A549 (cell line): ENCODE data around the gene DELE1. TPM values are rescaled to one million over a fixed set of nuclear protein-coding genes. Genes with fewer than 3 reads are reported as not detected.
"Not testable (repeated sequence)": the region's sequence is repeated elsewhere in the genome, so short reads cannot be mapped to it uniquely, and the experiment has no call there.

Source experiments
- ATAC-seq, 2 experiments: fragments of 200-7000 bp in 1 of 2; fragments of >200 bp in 1 of 2; cut with Nextera tagmentation in 1 of 2; cut with Tn5 transposase in 1 of 2; 3 replicates each; pipeline versions ENCODE4 v1.8.0 to v1.9.1; 2018 to 2020; ENCODE audit warnings: mild to moderate bottlenecking in 1 of 2, moderate library complexity in 1 of 2
- CTCF ChIA-PET: fragments of 300-600 bp; sonication (Branson Sonifier 250); formaldehyde crosslinking; extraction: SDS; loops from one replicate; lab custom pipeline; 2021; ENCODE audit warnings: antibody characterized with exemption, inconsistent platforms; lab: Yijun Ruan, JAX
- POLR2A ChIA-PET: fragments of 350-600 bp; formaldehyde crosslinking; extraction: SDS; loops from one replicate; lab custom pipeline; 2021; ENCODE audit warnings: antibody characterized with exemption, inconsistent platforms; lab: Yijun Ruan, JAX
- DNase-seq, 2 experiments: peaks; one replicate each; pipeline versions ENCODE4 v3.0.0 to v3.0.0-alpha.2; 2011 to 2016; ENCODE audit warnings: low read depth in 1 of 2, low spot score in 1 of 2
- FAIRE-seq: peaks from 2 replicates; lab custom pipeline; 2011; peaks lifted over from hg19 to GRCh38; lab: Jason Lieb, UNC
- H3K27ac ChIP-seq, 2 experiments: fragments of >200 bp; sonication (Bioruptor Twin); formaldehyde crosslinking; 3 replicates each; pipeline ENCODE4 v1.5.1; 2016 to 2017
- H3K4me1 ChIP-seq: fragments of >200 bp; sonication (Bioruptor Twin); formaldehyde crosslinking; 3 replicates; pipeline ENCODE4 v1.6.1; 2016
- H3K4me2 ChIP-seq: fragments of >200 bp; sonication (Bioruptor Twin); formaldehyde crosslinking; 3 replicates; pipeline ENCODE4 v1.6.1; 2016
- H3K4me3 ChIP-seq: fragments of >200 bp; sonication (Bioruptor Twin); formaldehyde crosslinking; 3 replicates; pipeline ENCODE4 v1.5.1; 2016
- H3K9me3 ChIP-seq: fragments of >200 bp; sonication (Bioruptor Twin); formaldehyde crosslinking; 3 replicates; pipeline ENCODE4 v1.6.1; 2016
- EHMT2 ChIP-seq: fragments of 200-600 bp; sonication (generic); IDR thresholded peaks from 2 replicates; pipeline ENCODE4 v1.6.1; 2016; ENCODE audit warnings: antibody characterized with exemption, low read depth, mild to moderate bottlenecking, moderate library complexity
- FOSL2 ChIP-seq, 2 experiments: fragments of 450-650 bp in 1 of 2; fragments of >200 bp in 1 of 2; sonication (Bioruptor Twin) in 1 of 2; formaldehyde crosslinking; IDR thresholded peaks; 2 replicates each; pipeline versions ENCODE4 v1.5.0 to v1.6.1; 2016 to 2020; ENCODE audit warnings: mild to moderate bottlenecking in 1 of 2, moderate library complexity in 1 of 2
- FOXS1 ChIP-seq: fragments of 250-450 bp; sonication (Bioruptor Pico); IDR thresholded peaks from 2 replicates; pipeline ENCODE4 v1.5.0; 2020; ENCODE audit warnings: mild to moderate bottlenecking, moderate library complexity
- HDAC2 ChIP-seq: fragments of 200-600 bp; sonication (generic); IDR thresholded peaks from 2 replicates; pipeline ENCODE4 v1.6.1; 2016
- HOXA7 ChIP-seq: fragments of 250-450 bp; sonication (Bioruptor Pico); IDR thresholded peaks from 2 replicates; pipeline ENCODE4 v1.5.0; 2020; ENCODE audit warnings: mild to moderate bottlenecking, moderate library complexity
- JUN ChIP-seq, 2 experiments: fragments of >200 bp; sonication (Bioruptor Twin); formaldehyde crosslinking; IDR thresholded peaks; 2 replicates in 1 of 2; 3 replicates in 1 of 2; pipeline ENCODE4 v1.6.1; 2016 to 2017
- KDM1A ChIP-seq: fragments of 200-600 bp; sonication (generic); IDR thresholded peaks from 2 replicates; pipeline ENCODE4 v1.6.1; 2016; ENCODE audit warnings: low read depth, mild to moderate bottlenecking
- MAFK ChIP-seq: fragments of 450-650 bp; IDR thresholded peaks from 2 replicates; pipeline ENCODE4 v1.6.1; 2014; ENCODE audit not compliant: partially characterized antibody
- MAX ChIP-seq: IDR thresholded peaks from 2 replicates; pipeline ENCODE4 v1.6.1; 2012
- MAZ ChIP-seq: fragments of 150-350 bp; IDR thresholded peaks from 2 replicates; pipeline ENCODE4 v1.6.1; 2014; ENCODE audit warnings: antibody characterized with exemption, low read depth, low read length, borderline replicate concordance
- MYC ChIP-seq: IDR thresholded peaks from 2 replicates; pipeline ENCODE4 v1.6.1; 2012; ENCODE audit warnings: mild to moderate bottlenecking, inconsistent platforms, low read length, improper control_type of control experiment, borderline replicate concordance
- NFE2L2 ChIP-seq: fragments of 150-350 bp; conservative IDR thresholded peaks from 2 replicates; pipeline ENCODE4 v1.6.1; 2014; ENCODE audit warnings: low read length
- PBX3 ChIP-seq: IDR thresholded peaks from 2 replicates; pipeline ENCODE4 v1.6.1; 2012
- PHF8 ChIP-seq: fragments of 200-600 bp; sonication (generic); IDR thresholded peaks from 2 replicates; pipeline ENCODE4 v1.6.1; 2016; ENCODE audit warnings: low read depth, mild to moderate bottlenecking, antibody characterized with exemption, moderate library complexity, borderline replicate concordance
- RFX5 ChIP-seq: fragments of 450-650 bp; IDR thresholded peaks from 2 replicates; pipeline ENCODE4 v1.7.1; 2014; ENCODE audit warnings: antibody characterized with exemption, mild to moderate bottlenecking, moderate library complexity
- SREBF2 ChIP-seq: fragments of 450-650 bp; IDR thresholded peaks from 2 replicates; pipeline ENCODE4 v1.6.1; 2014; ENCODE audit warnings: mild to moderate bottlenecking, moderate library complexity
- TFCP2L1 ChIP-seq: fragments of 250-450 bp; sonication (Bioruptor Pico); IDR thresholded peaks from 2 replicates; pipeline ENCODE4 v1.5.0; 2021; ENCODE audit warnings: mild to moderate bottlenecking
- USF2 ChIP-seq: fragments of 450-650 bp; IDR thresholded peaks from 2 replicates; pipeline ENCODE4 v1.6.1; 2014; ENCODE audit warnings: antibody characterized with exemption
- ZC3H11A ChIP-seq: fragments of 450-650 bp; IDR thresholded peaks from 2 replicates; pipeline ENCODE4 v1.6.1; 2014; ENCODE audit warnings: antibody characterized with exemption, mild to moderate bottlenecking
- WGBS: methylation state at CpG from one replicate; pipeline ENCODE4 v1.1.6; 2017; ENCODE audit errors: missing lambda C conversion rate; 5-methylcytosine and 5-hydroxymethylcytosine counted together
- polyA plus RNA-seq, 4 experiments: library from polyadenylated mRNA; depleted of rRNA in 3 of 4; stranded (reverse); fragments of >200 nt; fragmentation: RNase III in 1 of 4; extraction: RNeasy Plus Mini Kit Qiagen cat#74134 plus additional on column Dnase treatment in 1 of 4; gene quantifications; 2 replicates in 3 of 4; 3 replicates in 1 of 4; pipeline ENCODE4 v1.2.3, GENCODE V29; 2011 to 2017
- TF ChIP-seq, protein P1 (sequence below): fragments of 200-600 bp; sonication (generic); IDR thresholded peaks from 2 replicates; pipeline ENCODE4 v1.6.1; 2016; ENCODE audit warnings: antibody characterized with exemption, mild to moderate bottlenecking, moderate library complexity

The DELE1 gene
- polyA plus RNA-seq, 2 of the 4 experiments (the other 2 are of a cell fraction), result 41.2 to 60.1 TPM

DNA sequence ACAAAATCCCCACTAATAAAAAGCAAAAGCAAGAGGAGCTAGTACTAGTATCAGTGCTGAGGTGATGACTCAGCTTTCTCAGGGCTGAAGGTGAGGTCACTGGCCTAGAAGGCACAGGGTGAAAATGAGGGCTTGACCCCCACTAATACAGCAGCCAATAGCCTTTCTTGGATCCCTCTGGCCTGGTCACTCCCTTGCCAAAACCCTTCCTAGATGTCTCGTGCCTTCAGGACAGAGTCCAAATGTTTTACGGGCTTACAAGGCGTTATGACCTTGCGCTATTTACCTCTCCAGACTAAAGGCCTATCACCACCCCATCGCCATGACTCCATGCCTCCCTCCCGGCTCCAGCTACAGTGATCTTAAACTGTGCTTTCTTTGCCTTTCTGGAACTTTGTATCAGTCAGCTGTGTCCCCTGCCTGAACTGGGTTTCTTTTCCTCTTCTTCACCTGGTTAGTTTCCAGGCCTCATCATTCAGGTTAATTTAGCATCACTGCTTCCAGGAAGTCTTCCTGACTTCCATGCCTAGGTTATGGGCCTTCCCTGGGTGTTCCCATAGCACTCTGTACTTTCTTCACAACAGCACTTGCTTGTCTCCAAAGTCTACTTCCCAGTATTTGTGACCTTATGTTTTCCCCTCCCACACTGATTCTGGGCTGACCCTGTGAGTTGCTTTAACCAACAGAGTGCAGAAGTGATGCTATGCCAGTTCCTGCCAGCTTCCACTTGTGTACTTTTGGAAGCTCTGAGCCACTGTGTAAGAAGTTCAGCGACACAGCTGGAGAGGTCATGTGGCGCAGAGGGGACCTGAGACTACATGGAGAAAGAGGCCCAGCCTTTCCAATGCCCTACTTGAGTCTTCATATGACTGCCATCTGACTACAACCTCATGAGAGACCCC lies 4.2 kb upstream of the DELE1 start:
- Histone ChIP-seq H3K4me1 (peaks cover 9% of the 10 kb centered on the region), H3K9me3 (no peaks in the 10 kb centered on the region), H3K27ac (0 out of 6 replicates have a peak overlapping the region, but pooled peaks of 1 of the 2 experiments have one; percentile 13), H3K4me2 (no peak overlapping the region), H3K4me3 (no peak overlapping the region)
- peak; percentile 65 for TF ChIP-seq MAFK
- TF ChIP-seq HOXA7 (CRISPR knock-in tag), result no peak
- TF ChIP-seq EHMT2, result no peak
- TF ChIP-seq MAX, result no peak
- no peak for FAIRE-seq
- ATAC-seq, result no peak
- ChIA-PET POLR2A (no interaction called here), CTCF (interaction anchor here (0.9 to 2.2 kb wide), 9 partner anchors 10 to 255 kb away, joined by 3 to 12 read pairs (median 4); partner anchors contain the start of gene RNF14)
- WGBS, result 88% methylated on average over 8 of the region's 8 CpGs
- DNase-seq, result no peak

GRCh38 chr5:141920771-141921170 lies 2.9 kb upstream of the DELE1 start:
- Histone ChIP-seq H3K4me3 (no peak overlapping the region), H3K27ac (no peak overlapping the region), H3K4me1 (peaks cover 12% of the 10 kb centered on the region), H3K9me3 (no peaks in the 10 kb centered on the region), H3K4me2 (no peak overlapping the region)
- no peak for DNase-seq
- ChIA-PET CTCF (interaction anchor here (0.8 to 1.7 kb wide), 8 partner anchors 8 to 229 kb away, joined by 3 to 12 read pairs (median 4); no protein-coding TSS in a partner anchor), POLR2A (no interaction called here)
- 97% methylated on average over 2 of the region's 2 CpGs for WGBS
- TF ChIP-seq USF2, result no peak
- TF ChIP-seq HDAC2, result no peak
- no peak for TF ChIP-seq ZC3H11A
- no peak for FAIRE-seq
- no peak for ATAC-seq

GRCh38 chr5:141922827-141923447 lies 734 bp upstream of the DELE1 start:
- peak overlapping the region; percentile 89 for H3K4me3 ChIP-seq
- DNase-seq, FAIRE-seq, H3K9me3 ChIP-seq: not testable (repeated sequence)
- 49% methylated on average over 28 of the region's 28 CpGs for WGBS
- peaks cover 12% of the 10 kb centered on the region for H3K4me1 ChIP-seq
- peak overlapping the region; percentile 97 for H3K4me2 ChIP-seq
- ATAC-seq, result peak in 1 of 2 experiments; percentile 17; a peak in 4 of 6 replicates
- H3K27ac ChIP-seq, result peak overlapping the region; percentile 92 to 99
- POLR2A ChIA-PET, result interaction anchor here (0.5 to 2.0 kb wide), 18 partner anchors 9 to 331 kb away, joined by 3 to 28 read pairs (median 4); partner anchors contain the start of genes HDAC3, PCDH1, PCDH12 and RELL2
- CTCF ChIA-PET, result interaction anchor here (0.6 to 3.1 kb wide), 9 partner anchors 10 to 231 kb away, joined by 3 to 13 read pairs (median 4); partner anchors contain the start of genes PCDH1 and RNF14

DNA sequence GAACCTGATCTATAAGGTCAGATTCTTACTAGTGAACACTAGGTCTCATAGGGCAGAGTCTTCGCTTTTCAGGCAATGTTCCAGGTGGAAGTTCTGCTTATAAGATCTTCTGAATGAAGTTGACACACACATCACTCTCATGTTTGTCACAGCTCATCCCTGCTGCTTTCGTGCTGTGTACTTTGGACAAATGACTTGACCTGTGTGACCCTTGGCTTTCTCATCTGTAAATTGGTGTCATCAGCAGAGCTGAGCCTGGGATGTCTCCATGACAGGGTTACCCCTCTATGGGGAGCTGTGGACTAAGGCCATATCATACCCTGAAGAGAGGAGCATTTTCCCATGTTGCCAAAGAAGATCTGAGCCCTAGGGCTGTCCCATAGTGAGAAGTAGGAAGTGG lies 2.8 kb downstream of the DELE1 start:
- ATAC-seq (no peak), FAIRE-seq (no peak), DNase-seq (no peak)
- ChIA-PET CTCF (interaction anchor here (1.2 to 1.6 kb wide), 2 partner anchors 10 to 34 kb away, joined by 3 to 6 read pairs; no protein-coding TSS in a partner anchor), POLR2A (no interaction called here)
- no peak overlapping the region for H3K27ac ChIP-seq
- 89% methylated on average over 2 of the region's 2 CpGs for WGBS
- peaks cover 12% of the 10 kb centered on the region for H3K4me1 ChIP-seq
- H3K9me3 ChIP-seq, result no peaks in the 10 kb centered on the region
- H3K4me2 ChIP-seq, result no peak overlapping the region
- no peak overlapping the region for H3K4me3 ChIP-seq
- TF ChIP-seq PHF8, result no peak
- TF ChIP-seq SREBF2, result no peak
- TF ChIP-seq USF2, result no peak
- no peak for TF ChIP-seq JUN (IDR thresholded peaks at IDR 0.05)
- TF ChIP-seq MAFK, result no peak
- no peak for TF ChIP-seq RFX5
- no peak for TF ChIP-seq FOSL2 (IDR thresholded peaks at IDR 0.05)
- no peak for TF ChIP-seq FOSL2 (CRISPR knock-in tag; IDR thresholded peaks at IDR 0.05)
- no peak for TF ChIP-seq TFCP2L1 (CRISPR knock-in tag)
- no peak for TF ChIP-seq MAZ
- TF ChIP-seq, protein P1, sequence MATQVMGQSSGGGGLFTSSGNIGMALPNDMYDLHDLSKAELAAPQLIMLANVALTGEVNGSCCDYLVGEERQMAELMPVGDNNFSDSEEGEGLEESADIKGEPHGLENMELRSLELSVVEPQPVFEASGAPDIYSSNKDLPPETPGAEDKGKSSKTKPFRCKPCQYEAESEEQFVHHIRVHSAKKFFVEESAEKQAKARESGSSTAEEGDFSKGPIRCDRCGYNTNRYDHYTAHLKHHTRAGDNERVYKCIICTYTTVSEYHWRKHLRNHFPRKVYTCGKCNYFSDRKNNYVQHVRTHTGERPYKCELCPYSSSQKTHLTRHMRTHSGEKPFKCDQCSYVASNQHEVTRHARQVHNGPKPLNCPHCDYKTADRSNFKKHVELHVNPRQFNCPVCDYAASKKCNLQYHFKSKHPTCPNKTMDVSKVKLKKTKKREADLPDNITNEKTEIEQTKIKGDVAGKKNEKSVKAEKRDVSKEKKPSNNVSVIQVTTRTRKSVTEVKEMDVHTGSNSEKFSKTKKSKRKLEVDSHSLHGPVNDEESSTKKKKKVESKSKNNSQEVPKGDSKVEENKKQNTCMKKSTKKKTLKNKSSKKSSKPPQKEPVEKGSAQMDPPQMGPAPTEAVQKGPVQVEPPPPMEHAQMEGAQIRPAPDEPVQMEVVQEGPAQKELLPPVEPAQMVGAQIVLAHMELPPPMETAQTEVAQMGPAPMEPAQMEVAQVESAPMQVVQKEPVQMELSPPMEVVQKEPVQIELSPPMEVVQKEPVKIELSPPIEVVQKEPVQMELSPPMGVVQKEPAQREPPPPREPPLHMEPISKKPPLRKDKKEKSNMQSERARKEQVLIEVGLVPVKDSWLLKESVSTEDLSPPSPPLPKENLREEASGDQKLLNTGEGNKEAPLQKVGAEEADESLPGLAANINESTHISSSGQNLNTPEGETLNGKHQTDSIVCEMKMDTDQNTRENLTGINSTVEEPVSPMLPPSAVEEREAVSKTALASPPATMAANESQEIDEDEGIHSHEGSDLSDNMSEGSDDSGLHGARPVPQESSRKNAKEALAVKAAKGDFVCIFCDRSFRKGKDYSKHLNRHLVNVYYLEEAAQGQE, result no peak
- no peak for TF ChIP-seq NFE2L2
- TF ChIP-seq PBX3, result no peak
- TF ChIP-seq FOXS1 (CRISPR knock-in tag), result no peak
- TF ChIP-seq KDM1A, result no peak
- TF ChIP-seq MYC, result no peak
- TF ChIP-seq EHMT2, result no peak
